Neuronal stem cell (in vitro differentiated cells): ENCODE results near the gene TANGO6.
"Not testable (repeated sequence)": the region's sequence is repeated elsewhere in the genome, so short reads cannot be mapped to it uniquely, and the experiment has no call there.

Source experiments
- DNase-seq: peaks from one replicate; pipeline ENCODE4 v3.0.0-alpha.2; 2013; ENCODE audit warnings: low spot score
- H2AFZ ChIP-seq: one replicate; pipeline ENCODE4 v1.6.1; 2013; ENCODE audit warnings: mild to moderate bottlenecking, low read length, inconsistent platforms
- H2AK5ac ChIP-seq: 2 replicates; pipeline ENCODE4 v1.6.1; 2013; ENCODE audit warnings: low read depth, mild to moderate bottlenecking, inconsistent platforms, low read length, moderate library complexity, mixed read lengths
- H2BK120ac ChIP-seq: 2 replicates; pipeline ENCODE4 v1.6.1; 2013; ENCODE audit warnings: low read depth, mild to moderate bottlenecking, inconsistent platforms, low read length, moderate library complexity, mixed read lengths
- H2BK12ac ChIP-seq: one replicate; pipeline ENCODE4 v1.6.1; 2013; ENCODE audit warnings: low read length, inconsistent platforms
- H2BK15ac ChIP-seq: 2 replicates; pipeline ENCODE4 v1.6.1; 2013; ENCODE audit warnings: mild to moderate bottlenecking, low read length, inconsistent platforms, mixed read lengths
- H2BK5ac ChIP-seq: one replicate; pipeline ENCODE4 v1.6.1; 2013; ENCODE audit warnings: inconsistent platforms, mild to moderate bottlenecking, low read length, moderate library complexity
- H3K14ac ChIP-seq: one replicate; pipeline ENCODE4 v1.6.1; 2013; ENCODE audit warnings: low read length, inconsistent platforms
- H3K18ac ChIP-seq: 2 replicates; pipeline ENCODE4 v1.6.1; 2013; ENCODE audit warnings: low read length, inconsistent platforms
- H3K23ac ChIP-seq: 2 replicates; pipeline ENCODE4 v1.6.1; 2013; ENCODE audit warnings: low read depth, mild to moderate bottlenecking, mixed read lengths, low read length, inconsistent platforms; ENCODE audit not compliant: poor library complexity
- H3K27ac ChIP-seq: replicated peaks from 3 replicates; pipeline ENCODE4 v1.5.1; 2013; ENCODE audit warnings: low read length, inconsistent platforms
- H3K27me3 ChIP-seq, 3 experiments: 2 replicates each; pipeline ENCODE4 v1.6.1; 2013; ENCODE audit warnings: low read length in 3 of 3, mild to moderate bottlenecking in 2 of 3, inconsistent platforms in 1 of 3, low read depth in 1 of 3, mixed read lengths in 1 of 3, moderate library complexity in 1 of 3; ENCODE audit not compliant: control insufficient read depth in 3 of 3, insufficient read depth in 3 of 3
- H3K36me3 ChIP-seq, 2 donors: replicated peaks in 1 of 2; 2 replicates each; pipeline ENCODE4 v1.6.1; 2013; ENCODE audit warnings: low read length in 2 of 2; ENCODE audit not compliant: control insufficient read depth in 2 of 2, insufficient read depth in 2 of 2
- H3K4ac ChIP-seq: 2 replicates; pipeline ENCODE4 v1.6.1; 2013; ENCODE audit warnings: inconsistent platforms, mild to moderate bottlenecking, low read length, moderate library complexity
- H3K4me1 ChIP-seq, 2 donors: 1 replicate in 1 of 2; 2 replicates in 1 of 2; pipeline ENCODE4 v1.6.1; 2013; ENCODE audit warnings: low read length in 2 of 2, low read depth in 1 of 2; ENCODE audit not compliant: control insufficient read depth in 2 of 2, insufficient read depth in 1 of 2
- H3K4me2 ChIP-seq: one replicate; pipeline ENCODE4 v1.6.1; 2013; ENCODE audit warnings: mild to moderate bottlenecking, low read length, inconsistent platforms; ENCODE audit not compliant: insufficient read depth, poor library complexity, severe bottlenecking
- H3K4me3 ChIP-seq, 2 donors: 2 replicates each; pipeline ENCODE4 v1.5.1; 2013; ENCODE audit warnings: low read length in 2 of 2, mild to moderate bottlenecking in 2 of 2, inconsistent platforms in 1 of 2, moderate library complexity in 1 of 2
- H3K79me1 ChIP-seq: one replicate; pipeline ENCODE4 v1.6.1; 2013; ENCODE audit warnings: low read depth, mild to moderate bottlenecking, inconsistent platforms, low read length, moderate library complexity
- H3K9ac ChIP-seq: one replicate; pipeline ENCODE4 v1.6.1; 2013; ENCODE audit warnings: mild to moderate bottlenecking, low read depth, low read length, inconsistent platforms; ENCODE audit not compliant: poor library complexity
- H3K9me3 ChIP-seq, 2 donors: replicated peaks in 1 of 2; 2 replicates each; pipeline versions ENCODE3 to v1.6.1; 2013; ENCODE audit warnings: low read length in 2 of 2, mild to moderate bottlenecking in 2 of 2, inconsistent platforms in 1 of 2, low read depth in 1 of 2, mixed read lengths in 1 of 2, moderate library complexity in 1 of 2; ENCODE audit not compliant: control insufficient read depth in 2 of 2, insufficient read depth in 1 of 2
- H4K8ac ChIP-seq: one replicate; pipeline ENCODE4 v1.6.1; 2013; ENCODE audit warnings: low read depth, mild to moderate bottlenecking, inconsistent platforms, low read length, moderate library complexity
- H4K91ac ChIP-seq: one replicate; pipeline ENCODE4 v1.6.1; 2013; ENCODE audit warnings: low read length, low read depth, mild to moderate bottlenecking, inconsistent platforms; ENCODE audit not compliant: poor library complexity
- WGBS, 2 donors: extraction: QIAGEN DNeasy Blood & Tissue Kit; methylation state at CpG; one replicate each; pipeline ENCODE4 v1.1.7; 2013; ENCODE audit warnings: missing lambda C conversion rate in 2 of 2, mixed read lengths in 1 of 2; ENCODE audit not compliant: insufficient read length in 2 of 2, insufficient replicate concordance in 1 of 2; ENCODE audit errors: extremely low coverage in 2 of 2; 5-methylcytosine and 5-hydroxymethylcytosine counted together

TANGO6 gene

DNA sequence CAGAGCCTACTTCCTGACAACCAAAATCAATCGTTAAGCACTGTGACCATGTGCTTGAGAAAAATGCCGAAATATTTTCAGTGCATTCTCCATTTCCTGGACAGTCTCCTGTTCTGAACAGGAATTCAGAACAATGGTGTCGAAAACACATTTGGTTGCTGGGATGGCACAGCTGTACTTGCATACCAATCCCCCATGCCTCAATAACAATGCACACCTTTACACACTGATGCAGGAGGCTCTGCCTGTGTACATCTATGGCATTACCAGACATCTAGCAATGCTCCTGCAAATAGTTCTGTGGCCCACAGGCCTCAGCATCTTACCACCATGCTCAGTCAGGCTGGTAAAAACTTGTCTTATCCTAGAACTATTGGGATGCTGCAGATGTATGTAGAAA, 282.9 kb downstream of the TANGO6 start:
- no CpG with 5 or more reads among the region's 3 CpGs for WGBS, 2 donors

GRCh38 chr16:69126801-69127200, 283.5 kb downstream of the TANGO6 start:
- H2BK15ac ChIP-seq, DNase-seq, H3K4me3 ChIP-seq, H3K9me3 ChIP-seq, H4K8ac ChIP-seq, H2AK5ac ChIP-seq, H4K91ac ChIP-seq, H2AFZ ChIP-seq, H3K14ac ChIP-seq, H3K18ac ChIP-seq, H3K27ac ChIP-seq, H3K4me2 ChIP-seq, H3K23ac ChIP-seq, H3K9ac ChIP-seq, H2BK5ac ChIP-seq, H2BK120ac ChIP-seq, H3K4me1 ChIP-seq, H3K79me1 ChIP-seq, H3K27me3 ChIP-seq, H3K4ac ChIP-seq, H2BK12ac ChIP-seq: not testable (repeated sequence)
- H3K36me3 ChIP-seq, result peaks cover 1 to 86% of the 10 kb centered on the region in 2 donors
- WGBS, 2 donors, result no CpG with 5 or more reads among the region's 10 CpGs

More for the DNA sequence above, 282.9 kb downstream of the TANGO6 start:
- no peak for DNase-seq
- Histone ChIP-seq H2BK12ac (no peak overlapping the region), H3K18ac (no peak overlapping the region), H2BK5ac (no peak overlapping the region), H4K91ac (no peak overlapping the region), H2BK15ac (no peak overlapping the region), H2AFZ (no peak overlapping the region), H3K9me3 (no peaks in the 10 kb centered on the region), H3K27ac (no peak overlapping the region), H3K4me2 (no peak overlapping the region), H2BK120ac (no peak overlapping the region), H3K4me1 (peaks cover 0 to 6% of the 10 kb centered on the region in 2 donors), H3K14ac (no peak overlapping the region), H2AK5ac (no peak overlapping the region), H3K79me1 (peaks cover 5% of the 10 kb centered on the region), H3K4ac (no peak overlapping the region), H4K8ac (no peak overlapping the region), H3K4me3 (no peak overlapping the region), H3K27me3 (no peaks in the 10 kb centered on the region), H3K9ac (no peak overlapping the region), H3K23ac (no peak overlapping the region), H3K36me3 (peaks cover 2 to 90% of the 10 kb centered on the region in 2 donors)

DNA sequence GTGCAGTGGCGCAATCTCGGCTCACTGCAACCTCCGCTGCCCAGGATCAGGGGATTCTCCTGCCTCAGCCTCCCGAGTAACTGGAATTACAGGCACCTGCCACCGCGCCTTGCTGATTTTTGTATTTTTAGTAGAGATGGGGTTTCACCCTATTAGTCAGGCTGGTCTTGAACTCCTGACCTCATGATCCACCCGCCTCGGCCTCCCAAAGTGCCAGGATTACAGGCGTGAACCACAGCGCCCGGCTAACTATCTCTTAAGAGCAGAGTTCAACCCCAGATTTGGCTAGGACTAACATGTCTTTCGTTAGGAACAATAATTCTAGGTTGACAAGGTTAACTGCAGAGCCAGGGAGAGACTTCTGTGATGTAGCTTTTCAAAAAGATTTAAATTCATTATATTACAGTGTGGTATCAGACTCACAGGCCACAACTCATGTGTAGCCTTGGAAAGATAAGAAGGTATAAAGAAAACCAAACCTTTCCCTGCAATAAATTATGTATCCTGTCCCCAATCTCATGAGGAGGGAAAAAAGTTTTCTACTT, 284.7 kb downstream of the TANGO6 start:
- H3K4me3 ChIP-seq, result no peak overlapping the region
- H4K8ac ChIP-seq, result no peak overlapping the region
- no peak overlapping the region for H2AK5ac ChIP-seq
- H3K36me3 ChIP-seq, result peaks cover 1 to 74% of the 10 kb centered on the region in 2 donors
- no peak overlapping the region for H3K18ac ChIP-seq
- H2BK12ac ChIP-seq, result no peak overlapping the region
- no peak overlapping the region for H3K4me2 ChIP-seq
- H3K14ac ChIP-seq, result no peak overlapping the region
- H2BK5ac ChIP-seq, result no peak overlapping the region
- no peaks in the 10 kb centered on the region for H3K9me3 ChIP-seq
- H3K27ac ChIP-seq, result no peak overlapping the region
- no peak overlapping the region for H3K4ac ChIP-seq
- no peak for DNase-seq
- peaks cover 0 to 6% of the 10 kb centered on the region in 2 donors for H3K4me1 ChIP-seq
- H3K27me3 ChIP-seq, result no peaks in the 10 kb centered on the region
- no peak overlapping the region for H2AFZ ChIP-seq
- H4K91ac ChIP-seq, result no peak overlapping the region
- no CpG with 5 or more reads among the region's 12 CpGs for WGBS, 2 donors
- H3K9ac ChIP-seq, result no peak overlapping the region
- H3K79me1 ChIP-seq, result peaks cover 9% of the 10 kb centered on the region
- H2BK120ac ChIP-seq, result no peak overlapping the region
- H2BK15ac ChIP-seq, result no peak overlapping the region
- H3K23ac ChIP-seq, result no peak overlapping the region

DNA sequence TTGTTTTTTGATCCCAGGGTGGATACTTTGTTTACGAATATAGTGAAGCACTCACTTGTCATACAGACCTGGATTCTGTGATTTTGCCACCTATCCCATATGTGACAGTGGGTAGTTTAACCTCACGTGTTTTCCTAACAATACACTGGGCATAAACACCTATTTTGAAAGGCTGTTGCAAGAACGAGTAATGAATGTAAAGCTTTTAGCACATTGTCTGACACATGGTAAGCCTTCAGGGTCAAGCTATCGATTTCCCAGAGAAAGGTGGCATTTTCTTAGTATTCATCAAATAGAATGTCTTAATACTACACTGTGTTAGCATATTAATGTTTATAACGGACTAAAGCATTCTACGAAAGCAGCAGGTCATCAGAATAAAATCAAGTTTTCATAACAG, 287.1 kb downstream of the TANGO6 start:
- H3K9me3 ChIP-seq, result no peaks in the 10 kb centered on the region
- H3K4me3 ChIP-seq, result peak overlapping the region in 1 of 2 donors; percentile 99
- no peak overlapping the region for H3K14ac ChIP-seq

More for the DNA sequence above, 287.1 kb downstream of the TANGO6 start:
- H3K4ac ChIP-seq, result no peak overlapping the region
- H3K27ac ChIP-seq, result no peak overlapping the region
- H3K23ac ChIP-seq, result no peak overlapping the region
- DNase-seq, result no peak
- H4K8ac ChIP-seq, result no peak overlapping the region
- H2AK5ac ChIP-seq, result no peak overlapping the region
- no peak overlapping the region for H2BK5ac ChIP-seq
- peaks cover 12% of the 10 kb centered on the region for H3K79me1 ChIP-seq
- no peak overlapping the region for H2BK12ac ChIP-seq
- H3K4me1 ChIP-seq, result peaks cover 0 to 9% of the 10 kb centered on the region in 2 donors
- no peak overlapping the region for H3K9ac ChIP-seq
- H2AFZ ChIP-seq, result no peak overlapping the region
- no peak overlapping the region for H2BK15ac ChIP-seq
- H3K18ac ChIP-seq, result no peak overlapping the region
- no CpG with 5 or more reads among the region's 6 CpGs for WGBS, 2 donors
- no peaks in the 10 kb centered on the region for H3K27me3 ChIP-seq
- no peak overlapping the region for H4K91ac ChIP-seq
- H3K36me3 ChIP-seq, result peaks cover 2 to 71% of the 10 kb centered on the region in 2 donors
- H3K4me2 ChIP-seq, result no peak overlapping the region
- no peak overlapping the region for H2BK120ac ChIP-seq
